Activated CD8-positive, alpha-beta T cell treated with anti-CD3 and anti-CD28 coated beads for 36 hours (primary cell): ENCODE results near the gene TXNDC2. TPM values are rescaled to one million over a fixed set of nuclear protein-coding genes. Genes with fewer than 3 reads are reported as not detected.
A peak's percentile ranks its signal among the peaks of the same experiment; 100 is the strongest.

Experiments used
- ATAC-seq: fragments of 200-7000 bp; cut with Tn5 transposase; one replicate; pipeline ENCODE4 v1.10.0; 2021; ENCODE audit warnings: mild to moderate bottlenecking, moderate library complexity
- CTCF ChIA-PET: fragments of 350-600 bp; sonication (Branson Sonifier 250); formaldehyde crosslinking; loops from one replicate; lab custom pipeline; 2021; ENCODE audit warnings: antibody characterized with exemption; lab: Charles Lee
- POLR2A ChIA-PET: fragments of 350-600 bp; sonication (Branson Sonifier 250); formaldehyde crosslinking; loops from one replicate; lab custom pipeline; 2021; ENCODE audit warnings: antibody characterized with exemption; lab: Charles Lee
- DNase-seq: peaks from one replicate; pipeline ENCODE4 v3.0.0-alpha.2; 2020
- H3K27ac Mint-ChIP-seq: one replicate; pipeline ENCODE4 v1.8.0; 2021; ENCODE audit warnings: mild to moderate bottlenecking, mixed read lengths
- H3K27me3 Mint-ChIP-seq: one replicate; pipeline ENCODE4 v1.8.0; 2021; ENCODE audit warnings: mixed read lengths
- H3K36me3 Mint-ChIP-seq: one replicate; pipeline ENCODE4 v1.8.0; 2021; ENCODE audit warnings: low read depth, mixed read lengths
- H3K4me1 Mint-ChIP-seq: one replicate; pipeline ENCODE4 v1.8.0; 2021; ENCODE audit warnings: low read depth, mixed read lengths
- H3K4me3 Mint-ChIP-seq: one replicate; pipeline ENCODE4 v1.8.0; 2021; ENCODE audit warnings: mild to moderate bottlenecking, moderate library complexity, mixed read lengths
- H3K9me3 Mint-ChIP-seq: one replicate; pipeline ENCODE4 v1.8.0; 2021; ENCODE audit warnings: mixed read lengths
- CTCF ChIP-seq: fragments of 200-600 bp; IDR thresholded peaks from one replicate; pipeline ENCODE4 v1.8.0; 2022; ENCODE audit warnings: antibody characterized with exemption, mild to moderate bottlenecking
- intact Hi-C: fragments of 100-400 bp; cut with micrococcal nuclease; formaldehyde crosslinking; loops from one replicate; pipeline ENCODE4 v1.10.0; 2022
- total RNA-seq, 2 experiments: library from RNA; stranded (reverse); gene quantifications; one replicate each; pipeline ENCODE4 v1.2.3, GENCODE V29; 2021

Gene TXNDC2
- total RNA-seq, 2 experiments from 2014 or later, result not detected

DNA sequence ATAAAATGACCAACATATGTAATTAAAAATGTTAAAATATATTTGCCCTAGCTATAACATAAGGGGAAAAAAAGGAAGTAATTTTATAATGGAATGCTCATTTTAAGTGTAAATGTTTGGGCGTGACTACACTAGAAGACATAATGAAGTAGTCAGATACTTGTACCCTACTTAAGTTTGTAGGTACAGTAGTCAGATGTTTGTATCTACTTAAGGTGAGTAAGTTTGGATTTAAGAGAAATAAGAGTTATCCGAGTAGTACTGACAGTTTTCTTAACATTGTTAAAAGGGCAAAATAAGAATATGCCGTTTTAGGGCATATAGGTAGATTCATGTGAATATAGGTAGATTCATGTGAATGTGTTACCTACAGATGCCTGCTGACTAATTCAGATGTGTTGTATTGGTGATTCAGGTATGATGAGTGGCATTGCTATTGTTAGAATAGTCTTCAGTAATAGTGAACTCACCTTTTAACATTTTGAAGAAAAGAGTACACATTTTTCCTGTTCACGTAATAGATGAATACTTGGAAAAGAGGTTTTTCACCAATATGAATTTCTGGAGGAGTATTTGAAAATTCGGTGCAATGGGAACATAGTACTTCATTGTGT lies 43.0 kb downstream of the TXNDC2 start:
- H3K4me1 Mint-ChIP-seq, result peaks cover 63% of the 10 kb centered on the region
- TF ChIP-seq CTCF, result no peak
- H3K9me3 Mint-ChIP-seq, result no peaks in the 10 kb centered on the region
- no peak overlapping the region for H3K27ac Mint-ChIP-seq
- POLR2A ChIA-PET, result no interaction called here
- ATAC-seq, result no peak
- CTCF ChIA-PET, result no interaction called here
- H3K36me3 Mint-ChIP-seq, result peaks cover 17% of the 10 kb centered on the region
- H3K27me3 Mint-ChIP-seq, result no peaks in the 10 kb centered on the region
- DNase-seq, result no peak
- H3K4me3 Mint-ChIP-seq, result no peak overlapping the region
- intact Hi-C loops, result no loop called here

GRCh38 chr18:9930299-9930884 lies 44.6 kb downstream of the TXNDC2 start:
- H3K4me3 Mint-ChIP-seq, result no peak overlapping the region

GRCh38 chr18:9931146-9931545 lies 45.4 kb downstream of the TXNDC2 start:
- Mint-ChIP-seq H3K9me3 (no peaks in the 10 kb centered on the region), H3K36me3 (peaks cover 17% of the 10 kb centered on the region), H3K4me1 (peaks cover 44% of the 10 kb centered on the region), H3K27ac (no peak overlapping the region), H3K4me3 (no peak overlapping the region), H3K27me3 (no peaks in the 10 kb centered on the region)
- ChIA-PET POLR2A (no interaction called here), CTCF (no interaction called here)
- intact Hi-C loops, result no loop called here
- DNase-seq (no peak), ATAC-seq (no peak)
- TF ChIP-seq CTCF, result no peak

More at GRCh38 chr18:9930299-9930884, 44.6 kb downstream of the TXNDC2 start:
- intact Hi-C loops, result no loop called here
- no peak for DNase-seq
- ChIA-PET CTCF (no interaction called here), POLR2A (interaction anchor here (0.6 kb wide), 1 partner anchor 92 kb away, joined by 3 read pairs; no protein-coding TSS in a partner anchor)
- Mint-ChIP-seq H3K27ac (peak overlapping the region; percentile 46), H3K27me3 (no peaks in the 10 kb centered on the region), H3K36me3 (peaks cover 16% of the 10 kb centered on the region), H3K9me3 (no peaks in the 10 kb centered on the region), H3K4me1 (peaks cover 50% of the 10 kb centered on the region)
- no peak for TF ChIP-seq CTCF
- ATAC-seq, result no peak

DNA sequence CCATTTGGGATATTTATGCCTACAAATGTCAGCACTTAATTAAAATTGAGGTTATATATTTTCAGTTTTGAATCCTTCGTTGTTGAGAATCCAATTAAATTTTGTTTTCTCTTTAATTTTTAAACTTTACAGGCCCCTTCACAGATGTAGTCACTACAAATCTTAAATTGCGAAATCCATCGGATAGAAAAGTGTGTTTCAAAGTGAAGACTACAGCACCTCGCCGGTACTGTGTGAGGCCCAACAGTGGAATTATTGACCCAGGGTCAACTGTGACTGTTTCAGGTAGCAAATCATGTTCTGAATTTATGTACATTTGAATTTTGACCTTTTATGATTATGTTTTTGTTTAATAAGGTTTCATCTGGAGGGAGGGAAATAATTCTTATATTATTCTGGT lies 45.9 kb downstream of the TXNDC2 start:
- Mint-ChIP-seq H3K4me1 (peaks cover 39% of the 10 kb centered on the region), H3K4me3 (no peak overlapping the region), H3K36me3 (peaks cover 22% of the 10 kb centered on the region), H3K27ac (peak overlapping the region; percentile 63), H3K27me3 (no peaks in the 10 kb centered on the region), H3K9me3 (no peaks in the 10 kb centered on the region)
- CTCF ChIA-PET, result no interaction called here
- intact Hi-C loops, result no loop called here
- TF ChIP-seq CTCF, result no peak
- ATAC-seq (no peak), DNase-seq (no peak)
- POLR2A ChIA-PET, result interaction anchor here (1.3 kb wide), 1 partner anchor 17 kb away, joined by 3 read pairs; no protein-coding TSS in a partner anchor

GRCh38 chr18:9933865-9934264 lies 48.1 kb downstream of the TXNDC2 start:
- intact Hi-C loops, result no loop called here
- peaks cover 33% of the 10 kb centered on the region for H3K36me3 Mint-ChIP-seq
- POLR2A ChIA-PET, result no interaction called here
- peaks cover 19% of the 10 kb centered on the region for H3K4me1 Mint-ChIP-seq
- no peak for DNase-seq
- H3K27ac Mint-ChIP-seq, result no peak overlapping the region
- H3K4me3 Mint-ChIP-seq, result no peak overlapping the region
- no peak for ATAC-seq
- H3K27me3 Mint-ChIP-seq, result no peaks in the 10 kb centered on the region
- no peaks in the 10 kb centered on the region for H3K9me3 Mint-ChIP-seq
- CTCF ChIA-PET, result no interaction called here
- no peak for TF ChIP-seq CTCF
